IMR-90 (cell line): ENCODE measurements around the gene VPS33A. TPM values are rescaled to one million over a fixed set of nuclear protein-coding genes. Genes with fewer than 3 reads are reported as not detected.

Source experiments
- ATAC-seq: fragments of 200-7000 bp; cut with Tn5 transposase; 2 replicates; pipeline ENCODE4 v1.9.1; 2020; ENCODE audit warnings: low read depth, mild to moderate bottlenecking, moderate library complexity
- Bru-seq: library from RNA; stranded (reverse); fragments of 400-500 nt; gene quantifications from one replicate; lab custom pipeline; 2021; lab: Mats Ljungman, UMichigan
- BruChase-seq, 2 experiments: library from RNA; stranded (reverse); fragments of 400-500 nt; gene quantifications; one replicate each; lab custom pipeline; 2021; lab: Mats Ljungman, UMichigan
- BruUV-seq: library from RNA; stranded (reverse); fragments of 400-500 nt; replicated peaks from 2 replicates; lab custom pipeline; 2021; lab: Mats Ljungman, UMichigan
- CTCF ChIA-PET: fragments of 300-600 bp; formaldehyde crosslinking; extraction: SDS; loops from one replicate; lab custom pipeline; 2021; ENCODE audit warnings: antibody characterized with exemption; lab: Yijun Ruan, JAX
- POLR2A ChIA-PET: fragments of 300-600 bp; sonication (Branson Sonifier 250); formaldehyde crosslinking; loops from one replicate; lab custom pipeline; 2022; ENCODE audit warnings: antibody characterized with exemption; ENCODE audit not compliant: unreplicated experiment; lab: Charles Lee
- DNase-seq: peaks from one replicate; pipeline ENCODE4 v3.0.0; 2013
- H2AFZ ChIP-seq: replicated peaks from 2 replicates; pipeline ENCODE3; 2013; ENCODE audit warnings: low read length, mild to moderate bottlenecking; ENCODE audit not compliant: poor library complexity
- H2AK5ac ChIP-seq: 2 replicates; pipeline ENCODE4 v1.6.1; 2013; ENCODE audit warnings: low read depth, low read length, inconsistent platforms
- H2AK9ac ChIP-seq: replicated peaks from 2 replicates; pipeline ENCODE3; 2013; ENCODE audit warnings: mild to moderate bottlenecking, low read depth, low read length, moderate library complexity; ENCODE audit not compliant: poor library complexity
- H2BK120ac ChIP-seq: 2 replicates; pipeline ENCODE4 v1.6.1; 2013; ENCODE audit warnings: low read depth, low read length, inconsistent platforms
- H2BK15ac ChIP-seq: 3 replicates; pipeline ENCODE4 v1.6.1; 2013; ENCODE audit warnings: low read depth, low read length, inconsistent platforms
- H2BK20ac ChIP-seq: 2 replicates; pipeline ENCODE4 v1.6.1; 2013; ENCODE audit warnings: low read depth, mild to moderate bottlenecking, inconsistent platforms, low read length, moderate library complexity
- H2BK5ac ChIP-seq: 2 replicates; pipeline ENCODE4 v1.6.1; 2013; ENCODE audit warnings: mild to moderate bottlenecking, low read depth, low read length, inconsistent platforms; ENCODE audit not compliant: poor library complexity, severe bottlenecking
- H3K14ac ChIP-seq: replicated peaks from 2 replicates; pipeline ENCODE4 v1.6.1; 2013; ENCODE audit warnings: low read depth, low read length, inconsistent platforms
- H3K18ac ChIP-seq: 2 replicates; pipeline ENCODE4 v1.6.1; 2013; ENCODE audit warnings: low read depth, low read length, control low read depth
- H3K23ac ChIP-seq: 2 replicates; pipeline ENCODE4 v1.6.1; 2013; ENCODE audit warnings: low read depth, low read length, inconsistent platforms
- H3K27ac ChIP-seq: 2 replicates; pipeline ENCODE4 v1.5.1; 2013; ENCODE audit warnings: mild to moderate bottlenecking, control low read depth, low read length; ENCODE audit not compliant: insufficient read depth
- H3K27me3 ChIP-seq: 2 replicates; pipeline ENCODE4 v1.6.1; 2013; ENCODE audit warnings: low read length; ENCODE audit not compliant: control insufficient read depth, insufficient read depth
- H3K36me3 ChIP-seq: 2 replicates; pipeline ENCODE4 v1.6.1; 2013; ENCODE audit warnings: low read length, mixed read lengths; ENCODE audit not compliant: control insufficient read depth, insufficient read depth
- H3K4ac ChIP-seq: 2 replicates; pipeline ENCODE4 v1.6.1; 2013; ENCODE audit warnings: low read depth, low read length, inconsistent platforms
- H3K4me1 ChIP-seq: 2 replicates; pipeline ENCODE4 v1.6.1; 2013; ENCODE audit warnings: low read length, mixed read lengths; ENCODE audit not compliant: control insufficient read depth, insufficient read depth
- H3K4me2 ChIP-seq: 2 replicates; pipeline ENCODE4 v1.6.1; 2013; ENCODE audit warnings: low read depth, mild to moderate bottlenecking, control low read depth, low read length, moderate library complexity
- H3K4me3 ChIP-seq: 2 replicates; pipeline ENCODE4 v1.5.1; 2013; ENCODE audit warnings: low read depth, mild to moderate bottlenecking, control low read depth, low read length, moderate library complexity; ENCODE audit not compliant: insufficient read depth
- H3K56ac ChIP-seq: 2 replicates; pipeline ENCODE4 v1.6.1; 2013; ENCODE audit warnings: low read length, inconsistent platforms; ENCODE audit not compliant: insufficient read depth; ENCODE audit errors: extremely low read depth
- H3K79me1 ChIP-seq, 2 experiments: 2 replicates each; pipeline ENCODE4 v1.6.1; 2013; ENCODE audit warnings: low read length in 2 of 2, inconsistent platforms in 1 of 2, low read depth in 1 of 2
- H3K9ac ChIP-seq: 2 replicates; pipeline ENCODE4 v1.6.1; 2013; ENCODE audit warnings: low read depth, low read length, control low read depth
- H3K9me1 ChIP-seq: 2 replicates; pipeline ENCODE4 v1.6.1; 2013; ENCODE audit warnings: low read length, inconsistent platforms; ENCODE audit not compliant: insufficient read depth
- H3K9me3 ChIP-seq: 2 replicates; pipeline ENCODE4 v1.6.1; 2013; ENCODE audit warnings: low read length; ENCODE audit not compliant: control insufficient read depth, insufficient read depth
- H4K20me1 ChIP-seq: 2 replicates; pipeline ENCODE4 v1.6.1; 2013; ENCODE audit warnings: low read length, inconsistent platforms; ENCODE audit not compliant: insufficient read depth
- H4K5ac ChIP-seq: 2 replicates; pipeline ENCODE4 v1.6.1; 2013; ENCODE audit warnings: mild to moderate bottlenecking, low read depth, low read length, control low read depth
- H4K8ac ChIP-seq, 2 experiments: 2 replicates each; pipeline ENCODE4 v1.6.1; 2013; ENCODE audit warnings: low read depth in 2 of 2, low read length in 2 of 2, control low read depth in 1 of 2, inconsistent platforms in 1 of 2
- H4K91ac ChIP-seq: 2 replicates; pipeline ENCODE4 v1.6.1; 2013; ENCODE audit warnings: low read depth, low read length, inconsistent platforms; ENCODE audit not compliant: insufficient read depth
- BHLHE40 ChIP-seq: fragments of 150-350 bp; IDR thresholded peaks from 2 replicates; pipeline ENCODE4 v1.6.1; 2016; ENCODE audit warnings: mild to moderate bottlenecking, low read depth, low read length
- CHD1 ChIP-seq: IDR thresholded peaks from 2 replicates; pipeline ENCODE4 v1.6.1; 2012; ENCODE audit warnings: low read depth, low read length, improper control_type of control experiment
- FOS ChIP-seq: fragments of 150-350 bp; IDR thresholded peaks from 2 replicates; pipeline ENCODE4 v1.6.1; 2016; ENCODE audit warnings: low read depth, low read length
- MAFK ChIP-seq: IDR thresholded peaks from 2 replicates; pipeline ENCODE4 v1.6.1; 2012; ENCODE audit warnings: low read depth, low read length, improper control_type of control experiment
- MAZ ChIP-seq: IDR thresholded peaks from 2 replicates; pipeline ENCODE4 v1.6.1; 2012; ENCODE audit warnings: low read depth, mild to moderate bottlenecking, low read length, improper control_type of control experiment, moderate library complexity, borderline replicate concordance
- MXI1 ChIP-seq: IDR thresholded peaks from 2 replicates; pipeline ENCODE4 v1.6.1; 2012; ENCODE audit warnings: low read depth, mild to moderate bottlenecking, low read length, moderate library complexity, borderline replicate concordance
- NFE2L2 ChIP-seq: fragments of 150-350 bp; IDR thresholded peaks from 2 replicates; pipeline ENCODE4 v1.6.1; 2016; ENCODE audit warnings: low read depth, mild to moderate bottlenecking, low read length
- POLR2A ChIP-seq: IDR thresholded peaks from 2 replicates; pipeline ENCODE4 v1.6.1; 2012; ENCODE audit warnings: mild to moderate bottlenecking, low read depth, low read length
- RAD21 ChIP-seq: IDR thresholded peaks from 2 replicates; pipeline ENCODE4 v1.6.1; 2012; ENCODE audit warnings: low read length, improper control_type of control experiment
- RFX5 ChIP-seq: IDR thresholded peaks from 2 replicates; pipeline ENCODE4 v1.8.0; 2012; ENCODE audit warnings: low read depth, mild to moderate bottlenecking, low read length, moderate library complexity
- SMC3 ChIP-seq: fragments of 150-350 bp; IDR thresholded peaks from 2 replicates; pipeline ENCODE4 v1.6.1; 2016; ENCODE audit warnings: low read depth, mild to moderate bottlenecking, antibody characterized with exemption, low read length, moderate library complexity
- WGBS, 2 experiments: methylation state at CpG; one replicate each; pipeline versions ENCODE4 v1.1.5 to v1.1.7; 2013; ENCODE audit warnings: missing lambda C conversion rate in 2 of 2; ENCODE audit not compliant: insufficient read length in 1 of 2; ENCODE audit errors: extremely low coverage in 2 of 2; 5-methylcytosine and 5-hydroxymethylcytosine counted together
- dilution Hi-C: fragments of 300-500 bp; cut with HindIII; formaldehyde crosslinking; loops from one replicate; pipeline ENCODE4 v1.14.3; 2018; ENCODE audit warnings: low sequenced_read_pairs; ENCODE audit not compliant: unreplicated experiment
- in situ Hi-C: fragments of 300-500 bp; cut with MboI; formaldehyde crosslinking; loops from 3 replicates; pipeline ENCODE4 v1.14.3; 2019; ENCODE audit warnings: low sequenced_read_pairs, inconsistent platforms, mixed read lengths
- intact Hi-C: fragments of 100-400 bp; cut with micrococcal nuclease; formaldehyde crosslinking; loops from 2 replicates; pipeline ENCODE4 v1.10.0; 2022
- long read RNA-seq: library from polyadenylated mRNA; unstranded; transcript quantifications from one replicate; pipeline ENCODE4 v2.0.0, GENCODE V29; 2021; ENCODE audit not compliant: unreplicated experiment
- polyA plus RNA-seq, 3 experiments: library from polyadenylated mRNA; depleted of rRNA; stranded (reverse); fragments of >200 nt; gene quantifications; 2 replicates each; pipeline ENCODE4 v1.2.3, GENCODE V29; 2012; ENCODE audit warnings: low replicate concordance in 1 of 3
- total RNA-seq: library from RNA; depleted of rRNA; stranded (reverse); fragments of >200 nt; gene quantifications from 2 replicates; pipeline ENCODE4 v1.2.3, GENCODE V29; 2012; rRNA removed
- TF ChIP-seq, protein P1 (sequence below): fragments of 150-350 bp; IDR thresholded peaks from 2 replicates; pipeline ENCODE4 v1.6.1; 2017; ENCODE audit warnings: mild to moderate bottlenecking, antibody characterized with exemption, low read length, low read depth
- TF ChIP-seq, protein P2 (sequence below): conservative IDR thresholded peaks from 2 replicates; pipeline ENCODE4 v1.5.1; 2012; ENCODE audit warnings: mild to moderate bottlenecking, low read depth, low read length, improper control_type of control experiment

The VPS33A gene
- total RNA-seq (20.3 and 21.4 TPM in 2 replicates), polyA plus RNA-seq (2012; rRNA removed) (14.0 and 14.3 TPM in 2 replicates), Bru-seq, nascent RNA (percentile 69 among the genes with signal in this experiment), BruChase-seq, experiment 1, labeled RNA remaining after a 6-hour chase (percentile 87 among the genes with signal in this experiment), BruChase-seq, experiment 2, labeled RNA remaining after a 2-hour chase (percentile 87 among the genes with signal in this experiment)
- 6.3 and 11.3 TPM in 2 replicates for polyA plus RNA-seq (2012; cell fraction: cytosol; rRNA removed)
- 4.7 and 15.0 TPM in 2 replicates for polyA plus RNA-seq (2012; cell fraction: nucleus; rRNA removed; ENCODE audit: low replicate concordance)
- long read RNA-seq, full-length matches to known transcripts: 32 of 41 reads
- long read RNA-seq, partial matches to known transcripts: 5 of 41 reads
- long read RNA-seq, other reads (novel, unspliced or antisense): 4 of 41 reads

- DNase-seq (peak; percentile 99), ATAC-seq (peak; percentile 91)
- in situ Hi-C loops: no loop called here
- Histone ChIP-seq H3K36me3 (peaks cover 6% of the 10 kb centered on the region), H3K14ac (peak within 1 kb of the TSS; percentile 88), H2BK120ac (peak within 1 kb of the TSS; percentile 64; the same call in 1 of the 2 replicates), H4K5ac (peak within 1 kb of the TSS; percentile 91), H3K23ac (peak within 1 kb of the TSS; percentile 41), H3K4me1 (peaks cover 1% of the 10 kb centered on the region; the same call in 1 of the 2 replicates), H3K9me1 (no peaks in the 10 kb centered on the region), H2AK5ac (peak within 1 kb of the TSS; percentile 9), H2AFZ (peak within 1 kb of the TSS; percentile 98), H3K4me2 (peak within 1 kb of the TSS; percentile 95), H3K4ac (peak within 1 kb of the TSS; percentile 86), H3K27me3 (no peaks in the 10 kb centered on the region), H3K4me3 (peak within 1 kb of the TSS; percentile 71), H4K20me1 (no peaks in the 10 kb centered on the region), H2AK9ac (peak within 1 kb of the TSS; percentile 80), H3K79me1 (peaks cover 9 to 17% of the 10 kb centered on the region in 2 experiments; a peak in 3 of 4 replicates), H4K91ac (peak within 1 kb of the TSS; percentile 90; the same call in 1 of the 2 replicates), H3K18ac (peak within 1 kb of the TSS; percentile 43), H2BK20ac (no peak within 1 kb of the TSS), H2BK15ac (peak within 1 kb of the TSS; percentile 32; the same call in 1 of the 3 replicates), H3K9ac (peak within 1 kb of the TSS; percentile 85), H4K8ac (peak within 1 kb of the TSS; percentile 85 to 99), H3K56ac (peak within 1 kb of the TSS; percentile 72), H3K9me3 (no peaks in the 10 kb centered on the region), H3K27ac (peak within 1 kb of the TSS; percentile 75), H2BK5ac (peak within 1 kb of the TSS; percentile 70)
- dilution Hi-C loops: no loop called here
- BruUV-seq: no TSS peak
- 0% methylated on average over 41 of the region's 56 CpGs; no CpG with 5 or more reads in 1 of the 2 experiments for WGBS, 2 experiments
- intact Hi-C loops: no loop called here
- ChIA-PET POLR2A (interaction anchor here (0.6 kb wide), 1 partner anchor 72 kb away, joined by 3 read pairs; no protein-coding TSS in a partner anchor), CTCF (interaction anchor here (0.6 kb wide), 1 partner anchor 388 kb away, joined by 3 read pairs; no protein-coding TSS in a partner anchor)
- TF ChIP-seq RAD21 (0 out of 2 replicates have a peak, but pooled peaks have one; percentile 16), FOS (peak; percentile 44; the same call in 1 of the 2 replicates), POLR2A (peak; percentile 78), BHLHE40 (peak; percentile 89), MAFK (no peak), CHD1 (no peak), MAZ (peak; percentile 47; the same call in 1 of the 2 replicates), RFX5 (no peak), NFE2L2 (no peak), MXI1 (peak; percentile 86), SMC3 (no peak)
- TF ChIP-seq, protein P1, sequence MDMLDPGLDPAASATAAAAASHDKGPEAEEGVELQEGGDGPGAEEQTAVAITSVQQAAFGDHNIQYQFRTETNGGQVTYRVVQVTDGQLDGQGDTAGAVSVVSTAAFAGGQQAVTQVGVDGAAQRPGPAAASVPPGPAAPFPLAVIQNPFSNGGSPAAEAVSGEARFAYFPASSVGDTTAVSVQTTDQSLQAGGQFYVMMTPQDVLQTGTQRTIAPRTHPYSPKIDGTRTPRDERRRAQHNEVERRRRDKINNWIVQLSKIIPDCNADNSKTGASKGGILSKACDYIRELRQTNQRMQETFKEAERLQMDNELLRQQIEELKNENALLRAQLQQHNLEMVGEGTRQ: peak; percentile 100
- TF ChIP-seq, protein P2, sequence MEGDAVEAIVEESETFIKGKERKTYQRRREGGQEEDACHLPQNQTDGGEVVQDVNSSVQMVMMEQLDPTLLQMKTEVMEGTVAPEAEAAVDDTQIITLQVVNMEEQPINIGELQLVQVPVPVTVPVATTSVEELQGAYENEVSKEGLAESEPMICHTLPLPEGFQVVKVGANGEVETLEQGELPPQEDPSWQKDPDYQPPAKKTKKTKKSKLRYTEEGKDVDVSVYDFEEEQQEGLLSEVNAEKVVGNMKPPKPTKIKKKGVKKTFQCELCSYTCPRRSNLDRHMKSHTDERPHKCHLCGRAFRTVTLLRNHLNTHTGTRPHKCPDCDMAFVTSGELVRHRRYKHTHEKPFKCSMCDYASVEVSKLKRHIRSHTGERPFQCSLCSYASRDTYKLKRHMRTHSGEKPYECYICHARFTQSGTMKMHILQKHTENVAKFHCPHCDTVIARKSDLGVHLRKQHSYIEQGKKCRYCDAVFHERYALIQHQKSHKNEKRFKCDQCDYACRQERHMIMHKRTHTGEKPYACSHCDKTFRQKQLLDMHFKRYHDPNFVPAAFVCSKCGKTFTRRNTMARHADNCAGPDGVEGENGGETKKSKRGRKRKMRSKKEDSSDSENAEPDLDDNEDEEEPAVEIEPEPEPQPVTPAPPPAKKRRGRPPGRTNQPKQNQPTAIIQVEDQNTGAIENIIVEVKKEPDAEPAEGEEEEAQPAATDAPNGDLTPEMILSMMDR: no peak
Observed at GRCh38 chr12:122266230-122266901, at the start of gene VPS33A. Gene VPS33A (minus strand): TSS chr12:122266494. CDS start chr12:122266408, 86 bp downstream.
